ENCODE data around the gene TMEM132A. TPM values are rescaled to one million over a fixed set of nuclear protein-coding genes. Genes with fewer than 3 reads are reported as not detected.

TMEM132A gene
- total RNA-seq, 2 donors from 2014 or later, result 9.3 to 12.2 TPM

- ATAC-seq (no peak), DNase-seq (peak in 1 of 4 donors; percentile 58)
- WGBS, 2 donors, result 78 to 81% methylated on average over 3 of the region's 3 CpGs
- Histone ChIP-seq H3K9me3 (no peaks in the 10 kb centered on the region), H3K27me3 (no peaks in the 10 kb centered on the region), H3K4me1 (peaks cover 24% of the 10 kb centered on the region), H3K4me3 (no peak overlapping the region), H3K36me3 (replicated peaks in 1 of 2; ENCODE audit: insufficient read depth in 1 of 2, low read depth in 2 of 2) (no peaks in the 10 kb centered on the region), H3K27ac (peak overlapping the region in 1 of 4 donors; percentile 9)
- intact Hi-C loops (cut with DNase I), result no loop called here
- TF ChIP-seq CTCF (IDR thresholded peaks at IDR 0.05), result no peak
- TF ChIP-seq POLR2A (IDR thresholded peaks at IDR 0.05), result no peak
These were observed 14.0 kb upstream of the TMEM132A start for GRCh38 chr11:60910281-60910687.

GRCh38 chr11:60910711-60911380 is 13.4 kb upstream of the TMEM132A start:
- no peak for DNase-seq
- 64 to 70% methylated on average over 5 of the region's 5 CpGs for WGBS, 2 donors
- no peak for ATAC-seq
- Histone ChIP-seq H3K4me3 (no peak overlapping the region), H3K36me3 (replicated peaks in 1 of 2; ENCODE audit: insufficient read depth in 1 of 2, low read depth in 2 of 2) (no peaks in the 10 kb centered on the region), H3K9me3 (no peaks in the 10 kb centered on the region), H3K27ac (peak overlapping the region in 1 of 4 donors; percentile 9), H3K27me3 (no peaks in the 10 kb centered on the region), H3K4me1 (peaks cover 25% of the 10 kb centered on the region)
- TF ChIP-seq POLR2A (IDR thresholded peaks at IDR 0.05) (no peak), CTCF (IDR thresholded peaks at IDR 0.05) (no peak)
- intact Hi-C loops (cut with DNase I), result no loop called here

GRCh38 chr11:60912223-60912850 is 11.9 kb upstream of the TMEM132A start:
- ATAC-seq (no peak), DNase-seq (no peak)
- Histone ChIP-seq H3K4me3 (no peak overlapping the region), H3K36me3 (replicated peaks in 1 of 2; ENCODE audit: insufficient read depth in 1 of 2, low read depth in 2 of 2) (no peaks in the 10 kb centered on the region), H3K4me1 (peaks cover 30% of the 10 kb centered on the region), H3K27ac (no peak overlapping the region), H3K27me3 (no peaks in the 10 kb centered on the region), H3K9me3 (no peaks in the 10 kb centered on the region)
- WGBS, 2 donors, result 68 to 75% methylated on average over 12 of the region's 12 CpGs
- intact Hi-C loops (cut with DNase I), result no loop called here
- TF ChIP-seq CTCF (IDR thresholded peaks at IDR 0.05) (no peak), POLR2A (IDR thresholded peaks at IDR 0.05) (no peak)

DNA sequence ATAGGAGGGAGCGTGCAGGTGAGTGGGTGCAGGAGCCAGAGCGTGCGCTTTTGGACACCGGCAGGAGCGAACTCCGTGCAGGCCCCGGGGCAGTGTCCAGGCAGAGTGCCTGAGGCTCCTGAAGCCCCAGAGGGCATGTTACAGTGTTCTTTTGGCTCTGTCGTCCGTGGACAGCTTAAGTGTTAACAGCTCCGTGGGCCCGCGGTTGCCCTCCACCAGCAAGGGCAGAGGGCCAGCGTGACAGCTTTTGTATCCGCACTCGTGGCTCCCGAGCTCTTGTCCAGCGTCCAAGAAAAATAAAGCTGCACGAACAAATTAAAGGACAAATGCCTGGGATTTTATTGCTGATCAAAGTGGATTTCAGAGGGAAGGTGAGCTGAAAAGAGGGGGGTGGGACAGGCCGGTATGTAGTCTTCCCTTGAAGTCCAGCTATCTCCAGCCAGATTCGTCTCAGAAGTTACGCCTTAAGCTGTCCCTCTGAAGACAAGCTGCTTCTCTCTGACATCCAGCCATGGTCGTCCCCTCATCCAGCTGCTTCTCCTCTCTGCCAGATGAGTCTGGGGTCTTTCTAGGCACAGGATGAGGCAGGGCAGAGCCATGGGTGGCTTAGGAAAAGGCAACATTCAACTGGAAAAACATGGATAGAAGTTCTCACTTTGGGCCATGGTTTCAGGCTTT is 11.3 kb upstream of the TMEM132A start:
- TF ChIP-seq CTCF (IDR thresholded peaks at IDR 0.05), result no peak
- TF ChIP-seq POLR2A (IDR thresholded peaks at IDR 0.05), result no peak
- intact Hi-C loops (cut with DNase I), result no loop called here
- Histone ChIP-seq H3K4me1 (peaks cover 30% of the 10 kb centered on the region), H3K9me3 (no peaks in the 10 kb centered on the region), H3K27ac (peak overlapping the region in 3 of 4 donors; percentile 83 to 92 (median 90)), H3K27me3 (no peaks in the 10 kb centered on the region), H3K36me3 (replicated peaks in 1 of 2; ENCODE audit: insufficient read depth in 1 of 2, low read depth in 2 of 2) (no peaks in the 10 kb centered on the region), H3K4me3 (no peak overlapping the region)
- no peak for DNase-seq
- ATAC-seq, result no peak
- 57 to 58% methylated on average over 14 to 22 of the region's 22 CpGs for WGBS, 2 donors
